PC-3 (cell line): Measurements from ENCODE around the gene CHRNA5. TPM values are rescaled to one million over a fixed set of nuclear protein-coding genes. Genes with fewer than 3 reads are reported as not detected.

Experiments used
- ATAC-seq: fragments of 200-7000 bp; cut with Tn5 transposase; 2 replicates; pipeline ENCODE4 v1.9.1; 2020; ENCODE audit warnings: mild to moderate bottlenecking, moderate library complexity
- BruUV-seq: library from RNA; stranded (reverse); fragments of 400-500 nt; replicated peaks from 2 replicates; lab custom pipeline; 2021; lab: Mats Ljungman, UMichigan
- CTCF ChIA-PET: fragments of 300-600 bp; sonication (Branson Sonifier 250); formaldehyde crosslinking; loops from one replicate; lab custom pipeline; 2022; ENCODE audit warnings: antibody characterized with exemption; lab: Charles Lee
- POLR2A ChIA-PET: fragments of 300-600 bp; sonication (Branson Sonifier 250); formaldehyde crosslinking; loops from one replicate; lab custom pipeline; 2022; ENCODE audit warnings: antibody characterized with exemption; ENCODE audit not compliant: unreplicated experiment; lab: Charles Lee
- DNase-seq: peaks from one replicate; pipeline ENCODE4 v3.0.0-alpha.2; 2015
- H2AFZ ChIP-seq: fragments of 300-600 bp; sonication (generic); 2 replicates; pipeline ENCODE4 v1.6.0; 2016; ENCODE audit warnings: antibody characterized with exemption, low read length
- H3F3A ChIP-seq: fragments of 300-600 bp; sonication (generic); one replicate; pipeline ENCODE4 v1.6.0; 2017; ENCODE audit warnings: antibody characterized with exemption, low read length, control low read depth, mild to moderate bottlenecking; ENCODE audit not compliant: unreplicated experiment
- H3K27ac ChIP-seq: fragments of 300-600 bp; sonication (generic); 2 replicates; pipeline ENCODE4 v1.5.1; 2016; ENCODE audit warnings: mild to moderate bottlenecking, low read length
- H3K27me3 ChIP-seq: fragments of 300-600 bp; sonication (generic); 2 replicates; pipeline ENCODE4 v1.6.1; 2016; ENCODE audit warnings: low read length, mixed read lengths
- H3K36me3 ChIP-seq: fragments of 300-600 bp; sonication (generic); 2 replicates; pipeline ENCODE4 v1.6.1; 2016; ENCODE audit warnings: low read depth, mixed run types, low read length, mixed read lengths
- H3K4me1 ChIP-seq: fragments of 300-600 bp; sonication (generic); 2 replicates; pipeline ENCODE4 v1.5.1; 2016; ENCODE audit warnings: low read length; ENCODE audit not compliant: insufficient read depth
- H3K4me2 ChIP-seq: fragments of 300-600 bp; sonication (generic); 2 replicates; pipeline ENCODE4 v1.6.0; 2016; ENCODE audit warnings: low read length
- H3K4me3 ChIP-seq: fragments of 300-600 bp; sonication (generic); 2 replicates; pipeline ENCODE4 v1.5.1; 2016; ENCODE audit warnings: mild to moderate bottlenecking, low read length, mixed read lengths
- H3K79me2 ChIP-seq: fragments of 300-600 bp; sonication (generic); 2 replicates; pipeline ENCODE4 v1.6.1; 2017; ENCODE audit warnings: low read length, mixed read lengths
- H3K9ac ChIP-seq: fragments of 300-600 bp; sonication (generic); 2 replicates; pipeline ENCODE4 v1.6.0; 2016; ENCODE audit warnings: mild to moderate bottlenecking, low read length
- H3K9me2 ChIP-seq: fragments of 300-600 bp; sonication (generic); replicated peaks from 2 replicates; pipeline ENCODE4 v1.6.1; 2016; ENCODE audit warnings: mixed run types, low read length, mixed read lengths
- H3K9me3 ChIP-seq: fragments of 300-600 bp; sonication (generic); 2 replicates; pipeline ENCODE4 v1.6.1; 2016; ENCODE audit warnings: low read length, mixed read lengths
- H4K20me1 ChIP-seq: fragments of 300-600 bp; sonication (generic); 2 replicates; pipeline ENCODE4 v1.6.1; 2016; ENCODE audit warnings: low read length, mixed read lengths
- CTCF ChIP-seq: fragments of 300-600 bp; sonication (generic); conservative IDR thresholded peaks from 2 replicates; pipeline ENCODE4 v1.5.1; 2017; ENCODE audit warnings: antibody characterized with exemption, low read depth, mild to moderate bottlenecking, low read length
- EZH2 ChIP-seq: fragments of 300-600 bp; sonication (generic); IDR thresholded peaks from one replicate; pipeline ENCODE4 v1.6.1; 2017; ENCODE audit warnings: antibody characterized with exemption, mild to moderate bottlenecking, low read length; ENCODE audit not compliant: unreplicated experiment
- EZH2phosphoT487 ChIP-seq: fragments of 300-600 bp; sonication (generic); IDR thresholded peaks from 2 replicates; pipeline ENCODE4 v1.6.1; 2018; ENCODE audit warnings: mild to moderate bottlenecking, antibody characterized with exemption, low read length, borderline replicate concordance
- intact Hi-C: fragments of 100-400 bp; cut with micrococcal nuclease; formaldehyde crosslinking; loops from 2 replicates; pipeline ENCODE4 v1.9.0; 2023
- total RNA-seq: library from RNA; depleted of rRNA; stranded (reverse); fragments of >200 nt; gene quantifications from 2 replicates; pipeline ENCODE4 v1.2.3, GENCODE V29; 2014

The CHRNA5 gene
- total RNA-seq, 1 experiment from 2014 or later, result 8.4 TPM

GRCh38 chr15:78617516-78617915 lies 52.2 kb downstream of the CHRNA5 start:
- H3K9me2 ChIP-seq, result no peaks in the 10 kb centered on the region
- H3K79me2 ChIP-seq, result no peaks in the 10 kb centered on the region
- H3K9ac ChIP-seq, result no peak overlapping the region
- H3K4me1 ChIP-seq, result no peaks in the 10 kb centered on the region
- H3K27ac ChIP-seq, result no peak overlapping the region
- H3K4me3 ChIP-seq, result no peak overlapping the region
- no peak overlapping the region for H2AFZ ChIP-seq
- H3K27me3 ChIP-seq, result peaks cover 22% of the 10 kb centered on the region
- ChIA-PET POLR2A (no interaction called here), CTCF (no interaction called here)
- H3K9me3 ChIP-seq, result no peaks in the 10 kb centered on the region
- intact Hi-C loops, result no loop called here
- no peaks in the 10 kb centered on the region for H4K20me1 ChIP-seq
- no peaks in the 10 kb centered on the region for H3F3A ChIP-seq
- ATAC-seq, result no peak
- BruUV-seq, result no TSS peak
- no peak overlapping the region for H3K4me2 ChIP-seq
- TF ChIP-seq EZH2, result no peak
- TF ChIP-seq EZH2phosphoT487, result no peak
- TF ChIP-seq CTCF, result no peak
- no peaks in the 10 kb centered on the region for H3K36me3 ChIP-seq
- DNase-seq, result no peak

- Histone ChIP-seq H3K36me3 (no peaks in the 10 kb centered on the region), H3K9me3 (no peaks in the 10 kb centered on the region), H4K20me1 (no peaks in the 10 kb centered on the region), H3K4me2 (no peak overlapping the region), H3F3A (no peaks in the 10 kb centered on the region), H3K9me2 (no peaks in the 10 kb centered on the region), H3K27me3 (peaks cover 22% of the 10 kb centered on the region), H3K79me2 (no peaks in the 10 kb centered on the region), H2AFZ (0 out of 2 replicates have a peak overlapping the region, but pooled peaks have one; percentile 59), H3K4me3 (no peak overlapping the region), H3K27ac (no peak overlapping the region), H3K4me1 (no peaks in the 10 kb centered on the region), H3K9ac (no peak overlapping the region)
- ATAC-seq (no peak), DNase-seq (no peak)
- no TSS peak for BruUV-seq
- TF ChIP-seq EZH2 (no peak), CTCF (no peak), EZH2phosphoT487 (no peak)
- POLR2A ChIA-PET, result no interaction called here
- intact Hi-C loops, result loop anchor here (1.0 to 2.0 kb wide), 2 partner anchors 91 to 133 kb away; no protein-coding TSS in a partner anchor
- CTCF ChIA-PET, result no interaction called here
Measured at GRCh38 chr15:78618064-78618463, 52.7 kb downstream of the CHRNA5 start.

GRCh38 chr15:78618490-78618934 lies 53.2 kb downstream of the CHRNA5 start:
- no peaks in the 10 kb centered on the region for H3K36me3 ChIP-seq
- H3K9me2 ChIP-seq, result no peaks in the 10 kb centered on the region
- H3K9ac ChIP-seq, result no peak overlapping the region
- peak overlapping the region; percentile 19; the same call in 1 of the 2 replicates for H3K4me3 ChIP-seq
- no peaks in the 10 kb centered on the region for H4K20me1 ChIP-seq
- H2AFZ ChIP-seq, result peak overlapping the region; percentile 59
- ATAC-seq (peak; percentile 80), DNase-seq (peak; percentile 88)
- peak overlapping the region; percentile 59 for H3K4me2 ChIP-seq
- BruUV-seq, result no TSS peak
- no peaks in the 10 kb centered on the region for H3K4me1 ChIP-seq
- intact Hi-C loops, result loop anchor here (1.0 to 2.0 kb wide), 2 partner anchors 91 to 132 kb away; no protein-coding TSS in a partner anchor
- H3K9me3 ChIP-seq, result no peaks in the 10 kb centered on the region
- H3K27ac ChIP-seq, result no peak overlapping the region
- POLR2A ChIA-PET, result no interaction called here
- TF ChIP-seq EZH2 (no peak), CTCF (peak; percentile 90), EZH2phosphoT487 (no peak)
- no peaks in the 10 kb centered on the region for H3F3A ChIP-seq
- peaks cover 22% of the 10 kb centered on the region for H3K27me3 ChIP-seq
- CTCF ChIA-PET, result no interaction called here
- no peaks in the 10 kb centered on the region for H3K79me2 ChIP-seq
